Spinal cord (tissue), 10 donors: Measurements from ENCODE around the gene CYP4V2. TPM values are rescaled to one million over a fixed set of nuclear protein-coding genes. Genes with fewer than 3 reads are reported as not detected.
"Not testable (repeated sequence)": the region's sequence is repeated elsewhere in the genome, so short reads cannot be mapped to it uniquely, and the experiment has no call there.

Experiments
- DNase-seq, 6 donors: peaks; one replicate each; pipeline versions ENCODE4 v3.0.0 to v3.0.0-alpha.2; 2013 to 2015; ENCODE audit warnings: low spot score in 6 of 6, low read depth in 4 of 6
- H3K27ac ChIP-seq: one replicate; pipeline ENCODE4 v1.5.1; 2013; ENCODE audit warnings: low read depth, low read length, control low read depth
- H3K27me3 ChIP-seq: one replicate; pipeline ENCODE4 v1.6.1; 2013; ENCODE audit warnings: low read length; ENCODE audit not compliant: control insufficient read depth, insufficient read depth
- H3K36me3 ChIP-seq: one replicate; pipeline ENCODE4 v1.6.1; 2013; ENCODE audit warnings: low read length; ENCODE audit not compliant: control insufficient read depth, insufficient read depth
- H3K4me1 ChIP-seq: one replicate; pipeline ENCODE4 v1.6.1; 2013; ENCODE audit warnings: low read length; ENCODE audit not compliant: control insufficient read depth, insufficient read depth
- H3K4me3 ChIP-seq: one replicate; pipeline ENCODE4 v1.5.1; 2013; ENCODE audit warnings: low read depth, low read length, control low read depth
- H3K9me3 ChIP-seq: one replicate; pipeline ENCODE4 v1.6.1; 2013; ENCODE audit warnings: low read length; ENCODE audit not compliant: control insufficient read depth, insufficient read depth
- WGBS: methylation state at CpG from one replicate; pipeline ENCODE4 v1.1.5; 2013; ENCODE audit warnings: missing lambda C conversion rate; ENCODE audit not compliant: insufficient coverage; 5-methylcytosine and 5-hydroxymethylcytosine counted together
- polyA plus RNA-seq, 2 donors: library from polyadenylated mRNA; unstranded; fragments of 120-200 nt; gene quantifications; one replicate each; pipeline ENCODE4 v1.2.1, GENCODE V29; 2013; ENCODE audit not compliant: insufficient read length in 2 of 2
- total RNA-seq, 2 donors: library from RNA; depleted of rRNA in 1 of 2; stranded (reverse); fragments of 120-200 nt in 1 of 2; fragments of >200 nt in 1 of 2; gene quantifications; one replicate each; pipeline versions ENCODE4 v1.2.3 to v1.2.4, GENCODE V29; 2013 to 2014
- donor health status: healthy.

The CYP4V2 gene
- total and polyA plus RNA-seq, 4 donors, result 11.3 to 25.9 (median 17.8) TPM

DNA sequence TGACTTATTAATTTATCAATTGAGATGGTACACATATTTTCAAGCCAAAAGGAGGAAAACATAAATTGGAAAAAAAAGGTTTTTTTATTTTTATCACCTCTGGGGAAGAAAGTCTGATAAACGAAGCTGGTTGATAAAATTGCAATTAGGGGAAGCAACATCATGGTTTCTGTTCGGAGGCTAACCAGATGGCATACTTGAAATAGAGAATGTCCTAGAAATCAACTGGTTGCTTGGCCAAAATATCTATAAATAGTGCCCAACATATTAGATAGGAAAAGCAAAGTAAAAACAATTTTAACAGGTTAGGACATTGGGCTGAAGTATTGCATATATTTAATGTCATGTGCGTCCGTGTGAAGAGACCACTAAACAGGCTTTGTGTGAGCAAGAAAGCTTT lies 50.2 kb downstream of the CYP4V2 start:
- H3K9me3 ChIP-seq, result no peaks in the 10 kb centered on the region
- no peak for DNase-seq
- no peaks in the 10 kb centered on the region for H3K36me3 ChIP-seq
- H3K27me3 ChIP-seq, result no peaks in the 10 kb centered on the region
- no peak overlapping the region for H3K4me3 ChIP-seq
- no peak overlapping the region for H3K27ac ChIP-seq
- 87% methylated on average over 2 of the region's 4 CpGs for WGBS
- no peaks in the 10 kb centered on the region for H3K4me1 ChIP-seq

DNA sequence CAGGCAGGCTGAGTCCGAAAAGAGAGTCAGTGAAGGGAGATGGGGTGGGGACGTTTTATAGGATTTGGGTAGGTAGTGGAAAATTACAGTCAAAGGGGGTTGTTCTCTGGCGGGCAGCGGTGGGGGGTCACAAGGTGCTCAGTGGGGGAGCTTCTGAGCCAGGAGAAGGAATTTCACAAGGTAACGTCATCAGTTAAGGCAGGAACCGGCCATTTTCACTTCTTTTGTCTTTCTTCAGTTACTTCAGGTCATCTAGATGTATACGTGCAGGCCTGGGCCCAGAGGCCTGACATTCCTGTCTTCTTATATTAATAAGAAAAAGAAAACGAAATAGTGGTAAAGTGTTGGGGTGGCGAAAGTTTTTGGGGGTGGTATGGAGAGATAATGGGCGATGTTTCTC lies 50.7 kb downstream of the CYP4V2 start:
- not testable (repeated sequence) for H3K4me1 ChIP-seq, H3K27me3 ChIP-seq, H3K9me3 ChIP-seq, DNase-seq, H3K36me3 ChIP-seq, H3K4me3 ChIP-seq, H3K27ac ChIP-seq
- WGBS, result 87% methylated on average over 6 of the region's 10 CpGs

DNA sequence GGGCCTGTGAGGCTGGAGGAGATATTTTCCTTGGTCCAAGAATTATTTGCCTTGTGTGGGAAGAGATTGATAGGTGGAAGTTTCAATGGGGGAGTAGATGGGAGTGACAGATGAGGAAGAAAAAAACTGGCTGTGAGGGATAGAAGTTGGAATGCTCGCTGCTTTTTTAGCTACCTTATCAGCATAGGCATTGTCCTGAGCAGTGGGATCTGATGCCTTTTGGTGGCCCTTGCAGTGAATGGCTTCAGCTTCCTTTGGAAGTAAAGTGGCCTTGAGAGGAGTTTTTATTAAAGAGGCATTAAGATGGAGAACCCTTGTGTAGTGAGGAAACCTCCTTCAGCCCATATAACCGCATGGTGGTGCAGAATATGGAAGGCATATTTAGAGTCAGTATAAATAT lies 52.0 kb downstream of the CYP4V2 start:
- Histone ChIP-seq H3K27me3 (no peaks in the 10 kb centered on the region), H3K4me1 (no peaks in the 10 kb centered on the region), H3K4me3 (no peak overlapping the region), H3K27ac (no peak overlapping the region), H3K9me3 (no peaks in the 10 kb centered on the region), H3K36me3 (no peaks in the 10 kb centered on the region)
- 90% methylated on average over 2 of the region's 2 CpGs for WGBS
- DNase-seq, result no peak

- WGBS, result 91% methylated on average over 5 of the region's 5 CpGs
- no peak for DNase-seq
- no peaks in the 10 kb centered on the region for H3K36me3 ChIP-seq
- no peaks in the 10 kb centered on the region for H3K9me3 ChIP-seq
- no peaks in the 10 kb centered on the region for H3K27me3 ChIP-seq
- no peak overlapping the region for H3K27ac ChIP-seq
- no peak overlapping the region for H3K4me3 ChIP-seq
- H3K4me1 ChIP-seq, result no peaks in the 10 kb centered on the region
Measured at GRCh38 chr4:186244835-186245234, 53.5 kb downstream of the CYP4V2 start.

DNA sequence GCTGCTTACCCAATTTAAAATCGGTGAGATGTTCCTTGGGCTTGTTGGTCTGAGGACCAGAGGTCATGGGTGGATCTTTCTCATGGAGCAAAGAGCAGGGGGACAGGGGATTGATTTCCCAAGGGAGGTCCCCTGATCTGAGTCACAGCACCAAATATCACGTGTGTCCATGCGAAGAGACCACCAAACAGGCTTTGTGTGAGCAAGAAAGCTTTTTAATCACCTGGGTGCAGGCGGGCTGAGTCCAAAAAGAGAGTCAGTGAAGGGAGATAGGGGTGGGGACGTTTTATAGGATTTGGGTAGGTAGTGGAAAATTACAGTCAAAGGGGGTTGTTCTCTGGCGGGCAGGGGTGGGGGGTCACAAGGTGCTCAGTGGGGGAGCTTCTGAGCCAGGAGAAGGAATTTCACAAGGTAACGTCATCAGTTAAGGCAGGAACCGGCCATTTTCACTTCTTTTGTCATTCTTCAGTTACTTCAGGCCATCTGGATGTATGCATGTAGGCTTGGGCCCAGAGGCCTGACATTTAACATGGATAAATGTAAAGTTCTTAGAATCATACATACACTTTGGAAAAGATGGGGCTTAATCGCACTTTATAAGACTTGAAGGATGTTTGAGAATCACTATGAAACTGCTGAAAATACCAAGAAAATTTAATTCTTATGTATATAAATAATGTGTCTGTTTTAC lies 55.8 kb downstream of the CYP4V2 start:
- H3K27me3 ChIP-seq, H3K4me1 ChIP-seq, H3K9me3 ChIP-seq, DNase-seq, H3K27ac ChIP-seq, H3K36me3 ChIP-seq, H3K4me3 ChIP-seq: not testable (repeated sequence)
- 92% methylated on average over 5 of the region's 9 CpGs for WGBS

- no CpG with 5 or more reads among the region's 1 CpG for WGBS
- H3K27me3 ChIP-seq, result no peaks in the 10 kb centered on the region
- no peaks in the 10 kb centered on the region for H3K4me1 ChIP-seq
- no peaks in the 10 kb centered on the region for H3K9me3 ChIP-seq
- no peak overlapping the region for H3K4me3 ChIP-seq
- DNase-seq, result no peak
- H3K36me3 ChIP-seq, result peaks cover 3% of the 10 kb centered on the region
- no peak overlapping the region for H3K27ac ChIP-seq
Measured at GRCh38 chr4:186248643-186249042, 57.3 kb downstream of the CYP4V2 start.

- Histone ChIP-seq H3K27me3 (no peaks in the 10 kb centered on the region), H3K4me3 (no peak overlapping the region), H3K27ac (no peak overlapping the region), H3K9me3 (no peaks in the 10 kb centered on the region), H3K36me3 (peaks cover 3% of the 10 kb centered on the region), H3K4me1 (no peaks in the 10 kb centered on the region)
- WGBS, result 42% methylated on average over 3 of the region's 8 CpGs
- no peak for DNase-seq
Measured at GRCh38 chr4:186249785-186250754, 58.7 kb downstream of the CYP4V2 start.

DNA sequence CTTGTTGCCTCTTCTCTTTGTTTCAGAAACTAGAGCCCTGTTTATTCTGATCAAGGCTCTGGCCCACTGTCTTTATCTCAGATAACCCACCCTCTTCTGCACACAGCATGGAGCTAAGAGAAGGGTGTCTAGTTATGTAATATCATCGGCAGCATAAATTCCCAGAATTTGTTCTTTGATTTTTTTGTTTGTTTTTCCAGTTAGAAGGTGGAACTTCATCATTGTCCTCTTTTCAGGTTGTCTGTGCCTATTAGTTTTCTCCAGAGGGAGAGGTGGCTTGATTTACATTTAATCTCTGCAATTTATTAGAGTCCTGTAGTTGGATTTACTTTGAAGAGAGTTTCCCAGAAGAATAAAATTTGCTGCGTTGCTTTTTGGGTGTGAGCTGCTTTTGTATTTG lies 59.4 kb downstream of the CYP4V2 start:
- peaks cover 3% of the 10 kb centered on the region for H3K36me3 ChIP-seq
- H3K27ac ChIP-seq, result no peak overlapping the region
- H3K4me3 ChIP-seq, result no peak overlapping the region
- no CpG with 5 or more reads among the region's 2 CpGs for WGBS
- H3K4me1 ChIP-seq, result no peaks in the 10 kb centered on the region
- H3K27me3 ChIP-seq, result no peaks in the 10 kb centered on the region
- no peaks in the 10 kb centered on the region for H3K9me3 ChIP-seq
- DNase-seq, result no peak

DNA sequence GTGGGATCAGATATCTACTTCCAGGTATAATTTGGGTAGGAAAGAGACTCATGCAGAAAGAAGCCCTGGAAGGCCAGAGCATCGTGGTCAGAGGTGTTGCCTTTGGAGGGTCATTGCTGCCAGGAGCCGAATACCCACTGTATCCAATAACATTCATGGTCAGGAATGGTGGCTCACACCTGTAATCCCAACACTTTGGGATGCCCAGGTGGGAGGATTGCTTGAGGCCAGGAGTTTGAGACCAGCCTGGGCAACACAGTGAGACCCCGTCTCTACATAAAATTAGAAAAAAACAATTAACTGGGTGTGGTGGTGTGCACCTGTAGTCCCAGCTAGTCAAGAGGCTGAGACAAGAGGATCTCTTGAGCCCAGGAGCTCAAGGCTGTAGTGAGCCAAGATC lies 63.8 kb downstream of the CYP4V2 start:
- no peak for DNase-seq
- Histone ChIP-seq H3K27ac (no peak overlapping the region), H3K4me3 (no peak overlapping the region), H3K27me3 (no peaks in the 10 kb centered on the region), H3K36me3 (peaks cover 3% of the 10 kb centered on the region), H3K4me1 (no peaks in the 10 kb centered on the region), H3K9me3 (peaks cover 1% of the 10 kb centered on the region)
- WGBS, result 100% methylated on average over 1 of the region's 3 CpGs
